NCI-H1105 treated with DMSO at 0.1 percent for 48 hours (cell line): Measurements from ENCODE around the gene SLC35A3.

ENCODE experiments used
- DNase-seq: peaks from one replicate; lab custom pipeline; 2025; lab: John Stamatoyannopoulos, UW

The SLC35A3 gene

GRCh38 chr1:100076744-100077143 is 106.9 kb downstream of the SLC35A3 start:
- no peak for DNase-seq

- no peak for DNase-seq
These were observed 107.7 kb downstream of the SLC35A3 start for GRCh38 chr1:100077531-100077930.

DNA sequence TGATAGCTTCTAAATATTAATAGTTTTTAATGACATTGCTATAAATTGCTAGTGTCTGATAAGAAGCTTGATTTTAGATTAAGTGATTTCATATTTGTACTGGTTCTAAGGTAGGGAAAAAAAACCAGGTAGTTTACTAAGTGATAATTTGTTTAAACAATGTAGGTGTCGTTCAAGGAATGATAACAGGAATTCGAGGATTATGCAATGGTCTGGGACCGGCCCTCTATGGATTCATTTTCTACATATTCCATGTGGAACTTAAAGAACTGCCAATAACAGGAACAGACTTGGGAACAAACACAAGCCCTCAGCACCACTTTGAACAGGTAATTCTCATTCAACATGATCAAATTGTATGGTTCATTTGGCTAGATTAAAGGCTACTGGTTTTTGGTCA is 110.5 kb downstream of the SLC35A3 start:
- DNase-seq = no peak
